WERI-Rb-1 (cell line): Measurements from ENCODE around the gene FGFR1OP2.
A peak's percentile ranks its signal among the peaks of the same experiment; 100 is the strongest.
"Not testable (repeated sequence)": the region's sequence is repeated elsewhere in the genome, so short reads cannot be mapped to it uniquely, and the experiment has no call there.

Source experiments
- DNase-seq: peaks from one replicate; pipeline ENCODE4 v3.0.0-alpha.2; 2020
- H3K27ac ChIP-seq: fragments of 250-450 bp; sonication (Bioruptor Pico); 2 replicates; pipeline ENCODE4 v1.5.1; 2020; ENCODE audit warnings: mild to moderate bottlenecking, moderate library complexity
- H3K27me3 ChIP-seq: fragments of 250-450 bp; sonication (Bioruptor Pico); 2 replicates; pipeline ENCODE4 v1.5.1; 2021; ENCODE audit warnings: mild to moderate bottlenecking, low read depth, moderate library complexity; ENCODE audit not compliant: insufficient read depth, severe bottlenecking
- H3K36me3 ChIP-seq: fragments of 250-450 bp; sonication (Bioruptor Pico); 2 replicates; pipeline ENCODE4 v1.5.1; 2020; ENCODE audit warnings: mild to moderate bottlenecking, moderate library complexity
- H3K4me3 ChIP-seq: 2 replicates; pipeline ENCODE4 v1.5.1; 2011; ENCODE audit warnings: low read depth, mild to moderate bottlenecking, control low read depth, low read length
- H3K9me3 ChIP-seq: fragments of 250-450 bp; sonication (Bioruptor Pico); 2 replicates; pipeline ENCODE4 v1.5.1; 2021; ENCODE audit warnings: mild to moderate bottlenecking, moderate library complexity; ENCODE audit not compliant: severe bottlenecking
- TF ChIP-seq, protein P1 (sequence below): IDR thresholded peaks from 2 replicates; pipeline ENCODE4 v1.5.1; 2011; ENCODE audit warnings: low read depth, mild to moderate bottlenecking, control low read depth, inconsistent platforms, low read length

FGFR1OP2 gene

DNA sequence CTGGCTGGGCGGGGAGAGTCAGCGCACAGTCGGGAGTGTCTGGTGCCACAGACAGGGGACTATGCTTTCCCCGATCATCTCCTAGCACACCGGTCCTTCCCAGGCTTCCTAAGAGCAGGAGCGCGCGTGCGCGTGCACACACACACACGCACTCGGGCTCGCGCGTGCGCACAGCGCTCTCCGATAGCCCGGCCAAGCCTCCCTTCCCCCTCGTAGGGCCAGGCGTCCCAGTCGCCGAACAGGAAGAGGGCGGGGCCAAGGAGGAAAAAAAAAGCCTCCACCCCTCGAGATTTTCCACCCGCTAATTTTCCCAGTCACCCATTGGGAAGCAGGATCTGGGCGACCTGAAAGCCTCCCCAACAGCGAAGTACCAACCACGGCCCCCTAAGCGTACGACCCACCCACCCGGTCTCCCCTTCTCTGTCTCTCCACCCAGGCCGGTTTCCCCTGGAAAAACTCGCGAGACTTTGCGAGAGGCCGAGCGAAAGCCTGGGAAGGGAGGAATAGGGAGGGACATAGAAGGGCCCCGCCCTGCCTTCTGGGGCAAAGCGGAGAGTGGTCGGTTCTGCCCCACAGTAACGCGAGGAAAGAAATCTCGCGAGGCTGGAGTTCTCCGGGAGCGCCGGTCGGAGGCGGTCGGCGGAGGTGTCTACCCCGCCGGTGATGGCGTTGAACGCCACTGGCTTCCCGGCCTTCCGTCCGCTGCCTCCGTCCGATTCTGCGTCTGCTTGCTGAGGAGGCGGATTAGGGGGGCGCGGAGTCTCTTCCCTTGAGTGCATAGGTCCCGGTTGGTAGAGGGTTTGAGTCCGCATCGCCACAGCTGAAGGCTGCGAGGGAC, at the start of gene FGFR1OP2, which contains the start of gene INTS13:
TSS of gene FGFR1OP2 (plus strand) at position 608 of the 838 bp plus-strand sequence. CDS start 15,689 bp downstream, outside the sequence.
TSS of gene INTS13 (minus strand) at position 119 of the 838 bp plus-strand sequence. CDS start 1,178 bp downstream, outside the sequence.
- peak within 1 kb of the TSS; percentile 97 for H3K27ac ChIP-seq
- peak within 1 kb of the TSS; percentile 78 for H3K4me3 ChIP-seq
- peak; percentile 98 for DNase-seq
- TF ChIP-seq, protein P1, sequence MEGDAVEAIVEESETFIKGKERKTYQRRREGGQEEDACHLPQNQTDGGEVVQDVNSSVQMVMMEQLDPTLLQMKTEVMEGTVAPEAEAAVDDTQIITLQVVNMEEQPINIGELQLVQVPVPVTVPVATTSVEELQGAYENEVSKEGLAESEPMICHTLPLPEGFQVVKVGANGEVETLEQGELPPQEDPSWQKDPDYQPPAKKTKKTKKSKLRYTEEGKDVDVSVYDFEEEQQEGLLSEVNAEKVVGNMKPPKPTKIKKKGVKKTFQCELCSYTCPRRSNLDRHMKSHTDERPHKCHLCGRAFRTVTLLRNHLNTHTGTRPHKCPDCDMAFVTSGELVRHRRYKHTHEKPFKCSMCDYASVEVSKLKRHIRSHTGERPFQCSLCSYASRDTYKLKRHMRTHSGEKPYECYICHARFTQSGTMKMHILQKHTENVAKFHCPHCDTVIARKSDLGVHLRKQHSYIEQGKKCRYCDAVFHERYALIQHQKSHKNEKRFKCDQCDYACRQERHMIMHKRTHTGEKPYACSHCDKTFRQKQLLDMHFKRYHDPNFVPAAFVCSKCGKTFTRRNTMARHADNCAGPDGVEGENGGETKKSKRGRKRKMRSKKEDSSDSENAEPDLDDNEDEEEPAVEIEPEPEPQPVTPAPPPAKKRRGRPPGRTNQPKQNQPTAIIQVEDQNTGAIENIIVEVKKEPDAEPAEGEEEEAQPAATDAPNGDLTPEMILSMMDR: no peak
- no peaks in the 10 kb centered on the region for H3K9me3 ChIP-seq
- H3K27me3 ChIP-seq: no peaks in the 10 kb centered on the region
- peaks cover 4% of the 10 kb centered on the region; the same call in 1 of the 2 replicates for H3K36me3 ChIP-seq

DNA sequence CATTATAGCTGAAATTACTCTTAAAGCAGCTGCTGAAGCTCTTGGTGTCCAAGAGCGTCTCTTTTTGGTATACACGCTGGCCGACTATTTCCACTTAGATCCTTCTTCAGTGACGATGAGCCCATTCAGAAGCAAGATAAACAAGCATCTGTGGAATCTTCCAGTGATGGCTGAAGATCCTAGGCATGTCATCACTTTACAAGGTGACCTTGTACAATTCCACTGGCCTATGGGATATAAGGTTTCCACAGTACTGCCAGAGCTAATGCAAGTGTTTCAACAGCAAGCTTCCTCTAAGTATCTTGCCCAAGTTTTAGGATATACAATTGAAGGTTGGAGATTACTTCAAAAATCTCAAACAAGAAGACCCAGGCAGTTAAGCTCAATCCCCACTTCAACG, 47.5 kb upstream of the FGFR1OP2 start:
- Histone ChIP-seq H3K27ac (no peak overlapping the region), H3K27me3 (no peaks in the 10 kb centered on the region), H3K9me3 (no peaks in the 10 kb centered on the region), H3K36me3 (no peaks in the 10 kb centered on the region), H3K4me3 (no peak overlapping the region)
- TF ChIP-seq, protein P1: no peak
- DNase-seq: no peak

DNA sequence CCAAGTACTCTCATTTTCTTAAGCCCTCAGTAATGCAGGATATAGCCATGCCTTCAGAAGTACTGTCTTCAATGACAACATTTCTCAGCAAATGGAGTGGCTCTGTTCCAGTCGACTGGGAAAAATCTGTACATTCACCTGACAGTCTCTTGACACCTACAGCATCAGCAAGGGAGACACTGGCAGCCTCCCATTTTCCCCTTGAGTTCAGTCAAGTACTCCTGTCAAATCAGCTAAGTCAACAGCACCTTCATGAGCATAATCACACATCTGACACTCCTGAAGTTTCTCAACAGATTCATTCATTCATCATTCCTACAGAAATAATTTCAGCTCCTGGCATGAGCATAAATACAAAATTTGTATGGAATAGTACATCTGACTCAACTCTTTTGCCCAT, 46.6 kb upstream of the FGFR1OP2 start:
- Histone ChIP-seq H3K9me3 (no peaks in the 10 kb centered on the region), H3K36me3 (no peaks in the 10 kb centered on the region), H3K27ac (no peak overlapping the region), H3K27me3 (no peaks in the 10 kb centered on the region), H3K4me3 (no peak overlapping the region)
- TF ChIP-seq, protein P1: no peak
- no peak for DNase-seq

DNA sequence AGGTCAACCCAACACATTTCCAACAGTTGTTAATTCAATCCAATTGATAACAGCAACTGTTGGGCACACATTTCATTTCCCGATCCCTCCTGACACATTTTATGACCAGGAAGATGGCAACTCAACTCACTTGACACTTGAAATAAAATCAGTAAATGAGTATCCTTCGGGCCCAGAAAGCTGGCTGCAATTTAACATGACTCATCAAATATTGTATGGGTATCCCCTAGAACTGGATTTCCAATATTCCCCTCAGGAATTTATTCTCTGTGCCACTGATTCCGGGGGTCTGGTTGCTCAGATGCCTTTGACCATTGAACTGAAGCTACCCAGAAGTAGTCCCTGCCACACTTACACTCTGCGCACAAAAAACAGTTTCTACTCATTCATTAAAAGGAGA, 42.6 kb upstream of the FGFR1OP2 start:
- no peak for DNase-seq
- Histone ChIP-seq H3K4me3 (no peak overlapping the region), H3K9me3 (no peaks in the 10 kb centered on the region), H3K27me3 (no peaks in the 10 kb centered on the region), H3K27ac (no peak overlapping the region), H3K36me3 (peaks cover 6% of the 10 kb centered on the region)
- TF ChIP-seq, protein P1: no peak

DNA sequence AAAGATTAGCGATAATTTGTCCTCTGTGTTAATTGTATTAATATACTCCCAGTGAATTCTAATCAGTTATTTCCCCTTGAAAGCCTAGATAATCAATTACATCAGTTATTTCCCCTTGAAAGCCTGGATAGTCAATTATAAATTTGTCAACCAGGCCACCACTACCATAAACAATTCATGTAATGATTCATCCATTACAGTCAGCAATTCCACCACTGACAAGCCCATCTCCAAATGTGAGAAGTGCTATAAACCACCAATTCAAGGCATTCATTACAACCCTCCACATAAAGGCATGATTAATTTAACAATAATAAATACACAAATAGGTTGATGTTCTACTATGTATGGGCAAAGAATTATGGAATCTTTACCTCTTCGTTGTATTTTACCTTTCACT, 41.4 kb upstream of the FGFR1OP2 start:
- H3K9me3 ChIP-seq: no peaks in the 10 kb centered on the region
- TF ChIP-seq, protein P1: no peak
- H3K4me3 ChIP-seq: no peak overlapping the region
- no peak overlapping the region for H3K27ac ChIP-seq
- H3K36me3 ChIP-seq: peaks cover 6% of the 10 kb centered on the region
- DNase-seq: no peak
- H3K27me3 ChIP-seq: no peaks in the 10 kb centered on the region

DNA sequence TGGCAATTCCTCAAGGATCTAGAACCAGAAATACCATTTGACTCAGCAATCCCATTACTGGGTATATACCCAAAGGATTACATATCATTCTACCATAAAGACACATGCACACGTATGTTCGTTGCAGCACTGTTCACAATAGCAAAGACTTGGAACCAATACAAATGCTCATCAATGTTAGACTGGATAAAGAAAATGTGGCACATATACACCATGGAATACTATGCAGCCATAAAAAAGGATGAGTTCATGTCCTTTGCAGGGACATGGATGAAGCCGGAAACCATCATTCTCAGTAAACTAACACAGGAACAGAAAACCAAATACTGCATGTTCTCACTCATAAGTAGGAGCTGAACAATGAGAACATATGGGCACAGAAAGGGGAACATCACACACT, 34.9 kb upstream of the FGFR1OP2 start:
- not testable (repeated sequence) for DNase-seq, H3K27ac ChIP-seq, H3K4me3 ChIP-seq, H3K27me3 ChIP-seq, H3K9me3 ChIP-seq
- peaks cover 15% of the 10 kb centered on the region for H3K36me3 ChIP-seq
